ENCODE data around the gene ARID5A. TPM values are rescaled to one million over a fixed set of nuclear protein-coding genes. Genes with fewer than 3 reads are reported as not detected.

Gene ARID5A
- total and polyA plus RNA-seq, 2 of the 13 experiments (the other 11 are each of a cell fraction or from before 2014, with no cell fraction given): 6.0 to 9.5 TPM

DNA sequence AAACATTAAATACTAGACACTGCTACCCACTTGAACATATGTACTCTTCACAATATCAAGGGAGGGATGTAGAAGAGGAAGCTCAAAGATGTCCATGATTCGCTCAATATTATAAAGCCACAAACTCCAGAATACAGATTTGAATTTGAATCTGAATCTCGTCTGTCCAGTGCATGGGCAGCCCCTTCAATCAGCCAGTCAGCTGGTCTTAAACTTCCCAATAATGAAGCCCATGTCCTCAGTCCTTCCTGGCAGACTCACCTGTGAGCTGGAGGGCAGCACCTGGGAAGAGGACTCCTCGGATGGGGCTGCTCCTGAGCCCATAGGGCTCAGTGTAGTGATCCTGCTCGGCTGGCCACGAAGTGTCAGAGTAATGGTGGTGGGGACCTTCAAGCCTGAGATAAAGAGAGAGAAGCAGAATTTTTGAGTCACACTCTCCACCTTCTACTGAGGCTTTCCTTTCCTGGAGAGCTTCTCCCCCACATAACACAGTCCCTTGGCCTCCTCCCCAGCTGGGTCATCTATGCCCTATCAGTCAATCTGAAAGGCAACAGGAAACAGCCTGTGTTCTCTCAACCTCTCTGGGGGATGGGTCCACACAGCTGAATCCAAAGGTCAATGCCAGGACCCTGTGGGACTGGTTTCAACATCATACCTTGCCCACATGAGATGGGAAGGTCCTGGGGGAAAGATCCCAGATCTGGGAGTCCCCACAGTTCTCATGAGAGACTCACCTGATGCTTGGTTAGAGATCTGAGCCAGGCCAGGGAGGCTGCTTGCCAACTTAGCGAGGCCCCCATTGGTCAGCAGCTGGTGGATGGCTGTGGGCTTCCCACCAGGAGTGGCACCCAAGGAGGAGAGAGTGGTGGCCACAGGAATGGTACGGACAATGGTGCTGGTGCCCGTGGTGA is 65.1 kb downstream of the ARID5A start (continued):
- TF ChIP-seq, protein P1, sequence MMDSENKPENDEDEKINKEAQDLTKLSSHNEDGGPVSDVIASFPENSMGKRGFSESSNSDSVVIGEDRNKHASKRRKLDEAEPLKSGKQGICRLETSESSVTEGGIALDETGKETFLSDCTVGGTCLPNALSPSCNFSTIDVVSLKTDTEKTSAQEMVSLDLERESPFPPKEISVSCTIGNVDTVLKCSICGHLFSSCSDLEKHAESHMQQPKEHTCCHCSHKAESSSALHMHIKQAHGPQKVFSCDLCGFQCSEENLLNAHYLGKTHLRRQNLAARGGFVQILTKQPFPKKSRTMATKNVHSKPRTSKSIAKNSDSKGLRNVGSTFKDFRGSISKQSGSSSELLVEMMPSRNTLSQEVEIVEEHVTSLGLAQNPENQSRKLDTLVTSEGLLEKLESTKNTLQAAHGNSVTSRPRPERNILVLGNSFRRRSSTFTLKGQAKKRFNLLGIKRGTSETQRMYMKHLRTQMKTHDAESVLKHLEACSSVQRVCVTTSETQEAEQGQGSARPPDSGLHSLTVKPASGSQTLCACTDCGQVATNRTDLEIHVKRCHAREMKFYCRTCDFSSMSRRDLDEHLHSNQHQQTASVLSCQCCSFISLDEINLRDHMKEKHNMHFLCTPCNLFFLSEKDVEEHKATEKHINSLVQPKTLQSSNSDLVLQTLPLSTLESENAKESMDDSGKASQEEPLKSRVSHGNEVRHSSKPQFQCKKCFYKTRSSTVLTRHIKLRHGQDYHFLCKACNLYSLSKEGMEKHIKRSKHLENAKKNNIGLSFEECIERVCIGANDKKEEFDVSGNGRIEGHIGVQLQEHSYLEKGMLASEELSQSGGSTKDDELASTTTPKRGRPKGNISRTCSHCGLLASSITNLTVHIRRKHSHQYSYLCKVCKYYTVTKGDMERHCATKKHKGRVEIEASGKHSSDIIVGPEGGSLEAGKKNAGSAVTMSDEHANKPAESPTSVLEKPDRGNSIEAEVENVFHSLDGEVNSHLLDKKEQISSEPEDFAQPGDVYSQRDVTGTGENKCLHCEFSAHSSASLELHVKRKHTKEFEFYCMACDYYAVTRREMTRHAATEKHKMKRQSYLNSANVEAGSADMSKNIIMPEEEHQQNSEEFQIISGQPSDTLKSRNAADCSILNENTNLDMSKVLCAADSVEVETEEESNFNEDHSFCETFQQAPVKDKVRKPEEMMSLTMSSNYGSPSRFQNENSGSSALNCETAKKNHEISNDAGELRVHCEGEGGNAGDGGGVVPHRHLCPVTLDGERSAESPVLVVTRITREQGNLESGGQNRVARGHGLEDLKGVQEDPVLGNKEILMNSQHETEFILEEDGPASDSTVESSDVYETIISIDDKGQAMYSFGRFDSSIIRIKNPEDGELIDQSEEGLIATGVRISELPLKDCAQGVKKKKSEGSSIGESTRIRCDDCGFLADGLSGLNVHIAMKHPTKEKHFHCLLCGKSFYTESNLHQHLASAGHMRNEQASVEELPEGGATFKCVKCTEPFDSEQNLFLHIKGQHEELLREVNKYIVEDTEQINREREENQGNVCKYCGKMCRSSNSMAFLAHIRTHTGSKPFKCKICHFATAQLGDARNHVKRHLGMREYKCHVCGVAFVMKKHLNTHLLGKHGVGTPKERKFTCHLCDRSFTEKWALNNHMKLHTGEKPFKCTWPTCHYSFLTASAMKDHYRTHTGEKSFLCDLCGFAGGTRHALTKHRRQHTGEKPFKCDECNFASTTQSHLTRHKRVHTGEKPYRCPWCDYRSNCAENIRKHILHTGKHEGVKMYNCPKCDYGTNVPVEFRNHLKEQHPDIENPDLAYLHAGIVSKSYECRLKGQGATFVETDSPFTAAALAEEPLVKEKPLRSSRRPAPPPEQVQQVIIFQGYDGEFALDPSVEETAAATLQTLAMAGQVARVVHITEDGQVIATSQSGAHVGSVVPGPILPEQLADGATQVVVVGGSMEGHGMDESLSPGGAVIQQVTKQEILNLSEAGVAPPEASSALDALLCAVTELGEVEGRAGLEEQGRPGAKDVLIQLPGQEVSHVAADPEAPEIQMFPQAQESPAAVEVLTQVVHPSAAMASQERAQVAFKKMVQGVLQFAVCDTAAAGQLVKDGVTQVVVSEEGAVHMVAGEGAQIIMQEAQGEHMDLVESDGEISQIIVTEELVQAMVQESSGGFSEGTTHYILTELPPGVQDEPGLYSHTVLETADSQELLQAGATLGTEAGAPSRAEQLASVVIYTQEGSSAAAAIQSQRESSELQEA (CRISPR knock-in tag; IDR thresholded peaks at IDR 0.05; ENCODE audit: not compliant biosample characterization): no peak
- TF ChIP-seq ZNF839 (CRISPR knock-in tag; IDR thresholded peaks at IDR 0.05; ENCODE audit: borderline replicate concordance) (no peak), ZBTB7A (CRISPR knock-in tag; IDR thresholded peaks at IDR 0.05) (peak; percentile 73; the same call in 1 of the 2 replicates), ZNF263 (CRISPR knock-in tag; IDR thresholded peaks at IDR 0.05) (peak; percentile 67; the same call in 1 of the 2 replicates), KDM3A (CRISPR knock-in tag; IDR thresholded peaks at IDR 0.05; ENCODE audit: low read depth) (peak; percentile 68; the same call in 1 of the 2 replicates), ZNF619 (CRISPR knock-in tag; IDR thresholded peaks at IDR 0.05) (no peak; the same call in 1 of the 2 replicates), RXRB (CRISPR knock-in tag; IDR thresholded peaks at IDR 0.05; ENCODE audit: borderline replicate concordance) (peak; percentile 96), ZNF614 (CRISPR knock-in tag; IDR thresholded peaks at IDR 0.05; ENCODE audit: borderline replicate concordance) (peak; percentile 93), HMGA1 (CRISPR knock-in tag; conservative IDR thresholded peaks at IDR 0.05) (no peak), ATRX (CRISPR knock-in tag; IDR thresholded peaks at IDR 0.05; ENCODE audit: borderline replicate concordance) (no peak), NFKB2 (CRISPR knock-in tag; IDR thresholded peaks at IDR 0.05; ENCODE audit: borderline replicate concordance) (peak; percentile 49; the same call in 1 of the 2 replicates)
- TF ChIP-seq, protein P2, sequence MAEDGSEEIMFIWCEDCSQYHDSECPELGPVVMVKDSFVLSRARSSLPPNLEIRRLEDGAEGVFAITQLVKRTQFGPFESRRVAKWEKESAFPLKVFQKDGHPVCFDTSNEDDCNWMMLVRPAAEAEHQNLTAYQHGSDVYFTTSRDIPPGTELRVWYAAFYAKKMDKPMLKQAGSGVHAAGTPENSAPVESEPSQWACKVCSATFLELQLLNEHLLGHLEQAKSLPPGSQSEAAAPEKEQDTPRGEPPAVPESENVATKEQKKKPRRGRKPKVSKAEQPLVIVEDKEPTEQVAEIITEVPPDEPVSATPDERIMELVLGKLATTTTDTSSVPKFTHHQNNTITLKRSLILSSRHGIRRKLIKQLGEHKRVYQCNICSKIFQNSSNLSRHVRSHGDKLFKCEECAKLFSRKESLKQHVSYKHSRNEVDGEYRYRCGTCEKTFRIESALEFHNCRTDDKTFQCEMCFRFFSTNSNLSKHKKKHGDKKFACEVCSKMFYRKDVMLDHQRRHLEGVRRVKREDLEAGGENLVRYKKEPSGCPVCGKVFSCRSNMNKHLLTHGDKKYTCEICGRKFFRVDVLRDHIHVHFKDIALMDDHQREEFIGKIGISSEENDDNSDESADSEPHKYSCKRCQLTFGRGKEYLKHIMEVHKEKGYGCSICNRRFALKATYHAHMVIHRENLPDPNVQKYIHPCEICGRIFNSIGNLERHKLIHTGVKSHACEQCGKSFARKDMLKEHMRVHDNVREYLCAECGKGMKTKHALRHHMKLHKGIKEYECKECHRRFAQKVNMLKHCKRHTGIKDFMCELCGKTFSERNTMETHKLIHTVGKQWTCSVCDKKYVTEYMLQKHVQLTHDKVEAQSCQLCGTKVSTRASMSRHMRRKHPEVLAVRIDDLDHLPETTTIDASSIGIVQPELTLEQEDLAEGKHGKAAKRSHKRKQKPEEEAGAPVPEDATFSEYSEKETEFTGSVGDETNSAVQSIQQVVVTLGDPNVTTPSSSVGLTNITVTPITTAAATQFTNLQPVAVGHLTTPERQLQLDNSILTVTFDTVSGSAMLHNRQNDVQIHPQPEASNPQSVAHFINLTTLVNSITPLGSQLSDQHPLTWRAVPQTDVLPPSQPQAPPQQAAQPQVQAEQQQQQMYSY (CRISPR knock-in tag; IDR thresholded peaks at IDR 0.05): peak; percentile 64; the same call in 1 of the 2 replicates
- TF ChIP-seq, protein P3, sequence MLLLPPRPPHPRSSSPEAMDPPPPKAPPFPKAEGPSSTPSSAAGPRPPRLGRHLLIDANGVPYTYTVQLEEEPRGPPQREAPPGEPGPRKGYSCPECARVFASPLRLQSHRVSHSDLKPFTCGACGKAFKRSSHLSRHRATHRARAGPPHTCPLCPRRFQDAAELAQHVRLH (CRISPR knock-in tag; IDR thresholded peaks at IDR 0.05; ENCODE audit: borderline replicate concordance, low read depth): peak; percentile 94; the same call in 1 of the 2 replicates
- TF ChIP-seq, protein P4, sequence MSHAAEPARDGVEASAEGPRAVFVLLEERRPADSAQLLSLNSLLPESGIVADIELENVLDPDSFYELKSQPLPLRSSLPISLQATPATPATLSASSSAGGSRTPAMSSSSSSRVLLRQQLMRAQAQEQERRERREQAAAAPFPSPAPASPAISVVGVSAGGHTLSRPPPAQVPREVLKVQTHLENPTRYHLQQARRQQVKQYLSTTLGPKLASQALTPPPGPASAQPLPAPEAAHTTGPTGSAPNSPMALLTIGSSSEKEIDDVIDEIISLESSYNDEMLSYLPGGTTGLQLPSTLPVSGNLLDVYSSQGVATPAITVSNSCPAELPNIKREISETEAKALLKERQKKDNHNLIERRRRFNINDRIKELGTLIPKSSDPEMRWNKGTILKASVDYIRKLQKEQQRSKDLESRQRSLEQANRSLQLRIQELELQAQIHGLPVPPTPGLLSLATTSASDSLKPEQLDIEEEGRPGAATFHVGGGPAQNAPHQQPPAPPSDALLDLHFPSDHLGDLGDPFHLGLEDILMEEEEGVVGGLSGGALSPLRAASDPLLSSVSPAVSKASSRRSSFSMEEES (CRISPR knock-in tag; IDR thresholded peaks at IDR 0.05): peak; percentile 64; the same call in 1 of the 2 replicates
